Breast epithelium (tissue), 4 donors: ENCODE results near the gene RGS16. TPM values are rescaled to one million over a fixed set of nuclear protein-coding genes. Genes with fewer than 3 reads are reported as not detected.

Experiments used
- DNase-seq, 2 donors: peaks; one replicate each; pipeline ENCODE4 v3.0.0-alpha.2; 2019; ENCODE audit warnings: low spot score in 2 of 2
- H3K27ac ChIP-seq, 2 donors: fragments of 200-600 bp; sonication (generic) in 1 of 2; one replicate each; pipeline ENCODE4 v1.5.1; 2016 to 2019; ENCODE audit warnings: mild to moderate bottlenecking in 1 of 2
- H3K27me3 ChIP-seq, 2 donors: fragments of 200-600 bp; sonication (generic) in 1 of 2; one replicate each; pipeline versions ENCODE4 v1.5.1 to v1.6.0; 2017 to 2019; ENCODE audit warnings: control low read depth in 1 of 2, mild to moderate bottlenecking in 1 of 2
- H3K36me3 ChIP-seq: fragments of 200-600 bp; one replicate; pipeline ENCODE4 v1.5.1; 2019
- H3K4me1 ChIP-seq, 2 donors: fragments of 200-600 bp; sonication (generic); one replicate each; pipeline ENCODE4 v1.5.1; 2016 to 2019; ENCODE audit warnings: control low read depth in 1 of 2
- H3K4me3 ChIP-seq, 3 donors: fragments of 200-600 bp; sonication (generic); 1 replicate in 2 of 3; 2 replicates in 1 of 3; pipeline ENCODE4 v1.5.1; 2016 to 2019; ENCODE audit warnings: mild to moderate bottlenecking in 3 of 3, moderate library complexity in 2 of 3
- H3K9me3 ChIP-seq, 2 donors: fragments of 200-600 bp; sonication (generic) in 1 of 2; one replicate each; pipeline ENCODE4 v1.5.1; 2016 to 2019; ENCODE audit warnings: control low read depth in 1 of 2
- POLR2A ChIP-seq: fragments of 450-650 bp; IDR thresholded peaks from one replicate; pipeline ENCODE4 v1.6.1; 2016; ENCODE audit warnings: antibody characterized with exemption, mild to moderate bottlenecking, moderate library complexity
- POLR2AphosphoS5 ChIP-seq, 3 donors: sonication (generic); formaldehyde crosslinking; IDR thresholded peaks; one replicate each; pipeline ENCODE4 v1.6.1; 2017; ENCODE audit warnings: antibody characterized with exemption in 3 of 3
- intact Hi-C: fragments of 100-400 bp; cut with DNase I; formaldehyde crosslinking; loops from one replicate; pipeline ENCODE4 v1.15.1; 2023; ENCODE audit warnings: low total_unique reads
- total RNA-seq, 3 donors: library from RNA; depleted of rRNA; stranded (reverse); fragments of >200 nt; gene quantifications; one replicate each; pipeline ENCODE4 v1.1.0, GENCODE V29; 2016
- TF ChIP-seq, protein P1 (sequence below), 3 donors: fragments of 450-650 bp; IDR thresholded peaks; one replicate each; pipeline ENCODE4 v1.5.1; 2016 to 2017; ENCODE audit warnings: antibody characterized with exemption in 3 of 3, mild to moderate bottlenecking in 3 of 3, moderate library complexity in 3 of 3

Gene RGS16
- total RNA-seq, 3 donors from 2014 or later, result 1.3 to 6.3 (median 2.3) TPM

DNA sequence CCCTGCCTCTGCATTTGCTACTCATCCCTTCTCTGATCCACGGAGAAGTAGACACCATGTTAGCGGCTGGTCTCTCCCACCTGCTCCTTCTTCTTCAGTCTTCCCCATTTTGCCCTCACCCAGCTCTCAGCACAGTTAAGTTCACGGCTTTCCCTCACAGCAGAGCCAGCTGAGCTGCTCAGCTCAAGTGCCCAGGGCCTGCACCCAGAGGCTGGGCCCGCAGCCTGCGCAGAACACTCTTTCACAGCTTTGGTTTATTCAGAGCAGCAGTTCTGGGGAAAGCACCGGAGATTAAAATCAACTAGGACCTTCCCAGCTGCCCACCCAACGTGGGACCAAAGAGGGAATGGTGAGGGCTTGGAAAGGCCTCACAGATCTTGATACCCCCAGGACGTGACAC lies 38.3 kb upstream of the RGS16 start:
- intact Hi-C loops, result loop anchor here (5.0 kb wide), 1 partner anchor 250 kb away; no protein-coding TSS in a partner anchor
- no peak overlapping the region for H3K4me3 ChIP-seq
- H3K4me1 ChIP-seq, result no peaks in the 10 kb centered on the region
- no peaks in the 10 kb centered on the region for H3K36me3 ChIP-seq
- no peaks in the 10 kb centered on the region for H3K27me3 ChIP-seq
- no peaks in the 10 kb centered on the region for H3K9me3 ChIP-seq
- DNase-seq, result no peak
- TF ChIP-seq POLR2AphosphoS5 (IDR thresholded peaks at IDR 0.05) (no peak), POLR2A (no peak)
- TF ChIP-seq, protein P1, sequence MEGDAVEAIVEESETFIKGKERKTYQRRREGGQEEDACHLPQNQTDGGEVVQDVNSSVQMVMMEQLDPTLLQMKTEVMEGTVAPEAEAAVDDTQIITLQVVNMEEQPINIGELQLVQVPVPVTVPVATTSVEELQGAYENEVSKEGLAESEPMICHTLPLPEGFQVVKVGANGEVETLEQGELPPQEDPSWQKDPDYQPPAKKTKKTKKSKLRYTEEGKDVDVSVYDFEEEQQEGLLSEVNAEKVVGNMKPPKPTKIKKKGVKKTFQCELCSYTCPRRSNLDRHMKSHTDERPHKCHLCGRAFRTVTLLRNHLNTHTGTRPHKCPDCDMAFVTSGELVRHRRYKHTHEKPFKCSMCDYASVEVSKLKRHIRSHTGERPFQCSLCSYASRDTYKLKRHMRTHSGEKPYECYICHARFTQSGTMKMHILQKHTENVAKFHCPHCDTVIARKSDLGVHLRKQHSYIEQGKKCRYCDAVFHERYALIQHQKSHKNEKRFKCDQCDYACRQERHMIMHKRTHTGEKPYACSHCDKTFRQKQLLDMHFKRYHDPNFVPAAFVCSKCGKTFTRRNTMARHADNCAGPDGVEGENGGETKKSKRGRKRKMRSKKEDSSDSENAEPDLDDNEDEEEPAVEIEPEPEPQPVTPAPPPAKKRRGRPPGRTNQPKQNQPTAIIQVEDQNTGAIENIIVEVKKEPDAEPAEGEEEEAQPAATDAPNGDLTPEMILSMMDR (IDR thresholded peaks at IDR 0.05), result no peak
- H3K27ac ChIP-seq, result no peak overlapping the region

DNA sequence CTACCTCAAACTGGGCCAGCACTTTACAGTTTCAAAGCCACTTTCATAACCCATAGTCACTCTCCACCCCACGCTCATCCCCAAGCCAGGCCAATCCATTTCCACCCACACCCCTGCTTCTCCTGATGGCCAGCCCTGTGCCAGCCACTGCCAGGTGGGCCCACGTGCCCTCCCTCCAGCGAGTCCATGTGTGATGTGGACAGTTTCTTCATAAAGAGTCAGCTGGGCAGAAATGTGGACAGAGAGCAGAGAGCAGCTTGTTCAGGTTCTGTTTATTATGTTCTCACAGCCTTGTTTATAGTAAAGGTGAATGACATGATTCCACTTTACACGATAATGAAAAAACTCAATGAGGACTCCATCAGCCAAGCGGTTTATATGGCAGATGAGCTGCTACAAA lies 37.4 kb upstream of the RGS16 start:
- TF ChIP-seq, protein P1 (IDR thresholded peaks at IDR 0.05), result no peak
- TF ChIP-seq POLR2A (no peak), POLR2AphosphoS5 (IDR thresholded peaks at IDR 0.05) (no peak)
- Histone ChIP-seq H3K27me3 (no peaks in the 10 kb centered on the region), H3K9me3 (no peaks in the 10 kb centered on the region), H3K4me1 (no peaks in the 10 kb centered on the region), H3K4me3 (no peak overlapping the region), H3K27ac (no peak overlapping the region), H3K36me3 (no peaks in the 10 kb centered on the region)
- no peak for DNase-seq
- intact Hi-C loops, result loop anchor here (5.0 kb wide), 1 partner anchor 251 kb away; no protein-coding TSS in a partner anchor

DNA sequence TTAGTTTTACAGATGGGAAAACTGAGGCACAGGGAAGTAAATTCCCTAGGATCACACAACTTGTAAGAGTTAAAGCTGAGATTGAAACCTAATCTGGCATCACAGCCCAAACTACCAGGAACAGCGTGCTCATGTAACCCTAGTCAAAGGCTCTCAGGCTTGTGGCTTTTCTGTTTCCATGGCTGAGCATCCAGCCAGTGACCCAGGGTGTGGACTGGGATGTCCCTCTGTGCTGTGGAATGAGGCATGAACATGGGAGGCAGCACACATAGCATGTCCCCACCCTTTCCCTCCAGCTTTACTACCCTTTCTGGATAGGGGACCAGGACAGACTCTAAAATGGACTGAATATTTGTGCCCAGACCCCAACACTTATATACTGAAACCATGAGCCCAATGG lies 35.1 kb upstream of the RGS16 start:
- intact Hi-C loops, result no loop called here
- H3K4me3 ChIP-seq, result no peak overlapping the region
- TF ChIP-seq POLR2A, result no peak
- TF ChIP-seq, protein P1 (IDR thresholded peaks at IDR 0.05), result no peak
- no peak for TF ChIP-seq POLR2AphosphoS5 (IDR thresholded peaks at IDR 0.05)
- H3K9me3 ChIP-seq, result no peaks in the 10 kb centered on the region
- DNase-seq, result no peak
- no peaks in the 10 kb centered on the region for H3K27me3 ChIP-seq
- H3K36me3 ChIP-seq, result no peaks in the 10 kb centered on the region
- H3K4me1 ChIP-seq, result no peaks in the 10 kb centered on the region
- no peak overlapping the region for H3K27ac ChIP-seq

DNA sequence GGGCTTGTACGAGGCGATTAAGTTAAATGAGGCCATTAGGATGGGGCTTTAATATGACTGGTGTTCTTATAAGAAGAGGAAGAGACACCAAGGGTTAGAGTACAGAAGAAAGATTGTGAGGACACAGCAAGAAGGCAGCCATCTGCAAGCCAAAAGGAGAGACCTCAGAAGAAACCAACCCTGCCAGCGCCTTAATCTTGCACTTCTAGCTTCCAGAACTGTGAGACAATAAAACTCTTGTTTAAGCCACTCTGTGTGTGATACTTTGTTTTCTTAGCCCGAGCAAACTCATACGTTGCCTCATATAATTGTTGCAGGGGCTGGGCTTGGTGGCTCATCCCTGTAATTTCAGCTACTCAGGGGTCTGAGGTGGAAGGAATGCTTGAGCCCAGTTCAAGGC lies 33.6 kb upstream of the RGS16 start:
- Histone ChIP-seq H3K36me3 (no peaks in the 10 kb centered on the region), H3K27me3 (no peaks in the 10 kb centered on the region), H3K4me3 (no peak overlapping the region), H3K4me1 (no peaks in the 10 kb centered on the region), H3K9me3 (no peaks in the 10 kb centered on the region), H3K27ac (no peak overlapping the region)
- DNase-seq, result no peak
- intact Hi-C loops, result no loop called here
- no peak for TF ChIP-seq POLR2A
- TF ChIP-seq, protein P1 (IDR thresholded peaks at IDR 0.05), result no peak
- no peak for TF ChIP-seq POLR2AphosphoS5 (IDR thresholded peaks at IDR 0.05)

DNA sequence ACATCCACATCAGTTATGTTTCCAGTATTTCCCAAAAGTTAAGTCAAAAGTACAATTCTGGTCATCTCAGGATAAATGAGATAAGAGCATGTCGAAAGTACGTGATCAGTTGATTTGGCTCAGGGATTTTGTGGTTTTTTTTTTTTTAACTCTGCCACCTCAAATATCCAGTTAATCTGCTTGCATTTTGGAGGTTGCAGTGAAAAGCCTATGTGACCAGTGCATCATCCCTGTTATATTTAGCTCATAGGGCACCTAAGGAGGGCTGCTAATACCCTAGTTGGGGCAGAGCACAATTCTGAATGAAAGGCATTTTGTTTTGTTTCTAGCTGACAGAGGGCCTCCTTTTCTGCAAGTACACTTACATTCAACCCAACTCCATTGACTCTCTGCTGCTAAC lies 31.7 kb upstream of the RGS16 start:
- no peaks in the 10 kb centered on the region for H3K9me3 ChIP-seq
- intact Hi-C loops, result no loop called here
- TF ChIP-seq, protein P1 (IDR thresholded peaks at IDR 0.05), result no peak
- no peak for TF ChIP-seq POLR2A
- TF ChIP-seq POLR2AphosphoS5 (IDR thresholded peaks at IDR 0.05), result no peak
- no peaks in the 10 kb centered on the region for H3K4me1 ChIP-seq
- no peaks in the 10 kb centered on the region for H3K27me3 ChIP-seq
- no peak overlapping the region for H3K27ac ChIP-seq
- no peaks in the 10 kb centered on the region for H3K36me3 ChIP-seq
- DNase-seq, result no peak
- no peak overlapping the region for H3K4me3 ChIP-seq
